ENCODE measurements around the gene PHACTR3. TPM values are rescaled to one million over a fixed set of nuclear protein-coding genes. Genes with fewer than 3 reads are reported as not detected.

PHACTR3 gene
- total RNA-seq, 1 donor from 2014 or later: not detected

GRCh38 chr20:59804871-59805665, 200.7 kb downstream of the PHACTR3 start:
- H3K4me1 Mint-ChIP-seq (ENCODE audit: low read depth): no peaks in the 10 kb centered on the region
- no peak for DNase-seq (ENCODE audit: low spot score)
- intact Hi-C loops (cut with micrococcal nuclease): no loop called here

GRCh38 chr20:59805786-59806577, 201.6 kb downstream of the PHACTR3 start:
- H3K27me3 Mint-ChIP-seq (ENCODE audit: low read depth): no peaks in the 10 kb centered on the region
- DNase-seq (ENCODE audit: low spot score): no peak
- intact Hi-C loops (cut with micrococcal nuclease): no loop called here
- no peak overlapping the region for H3K4me3 Mint-ChIP-seq (ENCODE audit: low read depth)
- no peaks in the 10 kb centered on the region for H3K36me3 Mint-ChIP-seq (ENCODE audit: low read depth)
- H3K4me1 Mint-ChIP-seq (ENCODE audit: low read depth): no peaks in the 10 kb centered on the region
- H3K27ac Mint-ChIP-seq: no peak overlapping the region
- H3K9me3 Mint-ChIP-seq: no peaks in the 10 kb centered on the region

More at GRCh38 chr20:59804871-59805665, 200.7 kb downstream of the PHACTR3 start:
- H3K4me3 Mint-ChIP-seq (ENCODE audit: low read depth): no peak overlapping the region
- H3K27ac Mint-ChIP-seq: no peak overlapping the region
- H3K9me3 Mint-ChIP-seq: no peaks in the 10 kb centered on the region
- no peaks in the 10 kb centered on the region for H3K36me3 Mint-ChIP-seq (ENCODE audit: low read depth)
- no peaks in the 10 kb centered on the region for H3K27me3 Mint-ChIP-seq (ENCODE audit: low read depth)

GRCh38 chr20:59806578-59806975, 202.2 kb downstream of the PHACTR3 start:
- no peak for DNase-seq (ENCODE audit: low spot score)
- intact Hi-C loops (cut with micrococcal nuclease): no loop called here
- no peaks in the 10 kb centered on the region for H3K4me1 Mint-ChIP-seq (ENCODE audit: low read depth)
- H3K9me3 Mint-ChIP-seq: no peaks in the 10 kb centered on the region
- H3K27ac Mint-ChIP-seq: no peak overlapping the region
- H3K4me3 Mint-ChIP-seq (ENCODE audit: low read depth): no peak overlapping the region
- H3K36me3 Mint-ChIP-seq (ENCODE audit: low read depth): no peaks in the 10 kb centered on the region
- no peaks in the 10 kb centered on the region for H3K27me3 Mint-ChIP-seq (ENCODE audit: low read depth)

GRCh38 chr20:59807909-59808728, 203.8 kb downstream of the PHACTR3 start:
- no peaks in the 10 kb centered on the region for H3K4me1 Mint-ChIP-seq (ENCODE audit: low read depth)
- no peak overlapping the region for H3K27ac Mint-ChIP-seq
- no peaks in the 10 kb centered on the region for H3K9me3 Mint-ChIP-seq
- H3K36me3 Mint-ChIP-seq (ENCODE audit: low read depth): no peaks in the 10 kb centered on the region
- DNase-seq (ENCODE audit: low spot score): no peak
- H3K4me3 Mint-ChIP-seq (ENCODE audit: low read depth): no peak overlapping the region
- intact Hi-C loops (cut with micrococcal nuclease): no loop called here
- H3K27me3 Mint-ChIP-seq (ENCODE audit: low read depth): no peaks in the 10 kb centered on the region

GRCh38 chr20:59808729-59809381, 204.5 kb downstream of the PHACTR3 start:
- no peaks in the 10 kb centered on the region for H3K9me3 Mint-ChIP-seq
- H3K4me3 Mint-ChIP-seq (ENCODE audit: low read depth): no peak overlapping the region
- H3K36me3 Mint-ChIP-seq (ENCODE audit: low read depth): no peaks in the 10 kb centered on the region
- no peaks in the 10 kb centered on the region for H3K4me1 Mint-ChIP-seq (ENCODE audit: low read depth)
- intact Hi-C loops (cut with micrococcal nuclease): no loop called here
- H3K27ac Mint-ChIP-seq: no peak overlapping the region
- no peaks in the 10 kb centered on the region for H3K27me3 Mint-ChIP-seq (ENCODE audit: low read depth)
- no peak for DNase-seq (ENCODE audit: low spot score)

GRCh38 chr20:59809630-59810448, 205.5 kb downstream of the PHACTR3 start:
- Mint-ChIP-seq H3K4me1 (ENCODE audit: low read depth) (no peaks in the 10 kb centered on the region), H3K9me3 (no peaks in the 10 kb centered on the region), H3K4me3 (ENCODE audit: low read depth) (no peak overlapping the region), H3K27ac (no peak overlapping the region), H3K27me3 (ENCODE audit: low read depth) (no peaks in the 10 kb centered on the region), H3K36me3 (ENCODE audit: low read depth) (no peaks in the 10 kb centered on the region)
- DNase-seq (ENCODE audit: low spot score): no peak
- intact Hi-C loops (cut with micrococcal nuclease): no loop called here

GRCh38 chr20:59810449-59811187, 206.3 kb downstream of the PHACTR3 start:
- no peak for DNase-seq (ENCODE audit: low spot score)
- H3K4me3 Mint-ChIP-seq (ENCODE audit: low read depth): no peak overlapping the region
- H3K36me3 Mint-ChIP-seq (ENCODE audit: low read depth): no peaks in the 10 kb centered on the region
- no peaks in the 10 kb centered on the region for H3K4me1 Mint-ChIP-seq (ENCODE audit: low read depth)
- no peak overlapping the region for H3K27ac Mint-ChIP-seq
- intact Hi-C loops (cut with micrococcal nuclease): no loop called here
- no peaks in the 10 kb centered on the region for H3K27me3 Mint-ChIP-seq (ENCODE audit: low read depth)
- no peaks in the 10 kb centered on the region for H3K9me3 Mint-ChIP-seq

GRCh38 chr20:59811681-59812171, 207.4 kb downstream of the PHACTR3 start:
- H3K9me3 Mint-ChIP-seq: no peaks in the 10 kb centered on the region

GRCh38 chr20:59812286-59813125, 208.2 kb downstream of the PHACTR3 start:
- DNase-seq (ENCODE audit: low spot score): no peak
- no peak overlapping the region for H3K27ac Mint-ChIP-seq
- no peak overlapping the region for H3K4me3 Mint-ChIP-seq (ENCODE audit: low read depth)
- H3K4me1 Mint-ChIP-seq (ENCODE audit: low read depth): no peaks in the 10 kb centered on the region
- no peaks in the 10 kb centered on the region for H3K9me3 Mint-ChIP-seq
- H3K36me3 Mint-ChIP-seq (ENCODE audit: low read depth): no peaks in the 10 kb centered on the region
- H3K27me3 Mint-ChIP-seq (ENCODE audit: low read depth): no peaks in the 10 kb centered on the region
- intact Hi-C loops (cut with micrococcal nuclease): no loop called here

More at GRCh38 chr20:59811681-59812171, 207.4 kb downstream of the PHACTR3 start:
- Mint-ChIP-seq H3K4me1 (ENCODE audit: low read depth) (no peaks in the 10 kb centered on the region), H3K4me3 (ENCODE audit: low read depth) (no peak overlapping the region), H3K27ac (no peak overlapping the region), H3K36me3 (ENCODE audit: low read depth) (no peaks in the 10 kb centered on the region), H3K27me3 (ENCODE audit: low read depth) (no peaks in the 10 kb centered on the region)
- no peak for DNase-seq (ENCODE audit: low spot score)
- intact Hi-C loops (cut with micrococcal nuclease): no loop called here

GRCh38 chr20:59813126-59813947, 209.0 kb downstream of the PHACTR3 start:
- H3K4me3 Mint-ChIP-seq (ENCODE audit: low read depth): no peak overlapping the region
- intact Hi-C loops (cut with micrococcal nuclease): no loop called here

More at GRCh38 chr20:59813126-59813947, 209.0 kb downstream of the PHACTR3 start:
- Mint-ChIP-seq H3K4me1 (ENCODE audit: low read depth) (no peaks in the 10 kb centered on the region), H3K27me3 (ENCODE audit: low read depth) (no peaks in the 10 kb centered on the region), H3K27ac (no peak overlapping the region), H3K9me3 (no peaks in the 10 kb centered on the region), H3K36me3 (ENCODE audit: low read depth) (no peaks in the 10 kb centered on the region)
- DNase-seq (ENCODE audit: low spot score): no peak
